HTERT RPE-1 (cell line): ENCODE results near the gene IFT122.
"Not testable (repeated sequence)": the region's sequence is repeated elsewhere in the genome, so short reads cannot be mapped to it uniquely, and the experiment has no call there.

Experiments used
- in situ Hi-C: fragments of 300-500 bp; cut with MboI; formaldehyde crosslinking; loops from 4 replicates; pipeline ENCODE4 v1.14.3; 2020; ENCODE audit warnings: low sequenced_read_pairs

The IFT122 gene

GRCh38 chr3:129515108-129515820, 75.2 kb downstream of the IFT122 start:
- in situ Hi-C loops: not testable (repeated sequence)

DNA sequence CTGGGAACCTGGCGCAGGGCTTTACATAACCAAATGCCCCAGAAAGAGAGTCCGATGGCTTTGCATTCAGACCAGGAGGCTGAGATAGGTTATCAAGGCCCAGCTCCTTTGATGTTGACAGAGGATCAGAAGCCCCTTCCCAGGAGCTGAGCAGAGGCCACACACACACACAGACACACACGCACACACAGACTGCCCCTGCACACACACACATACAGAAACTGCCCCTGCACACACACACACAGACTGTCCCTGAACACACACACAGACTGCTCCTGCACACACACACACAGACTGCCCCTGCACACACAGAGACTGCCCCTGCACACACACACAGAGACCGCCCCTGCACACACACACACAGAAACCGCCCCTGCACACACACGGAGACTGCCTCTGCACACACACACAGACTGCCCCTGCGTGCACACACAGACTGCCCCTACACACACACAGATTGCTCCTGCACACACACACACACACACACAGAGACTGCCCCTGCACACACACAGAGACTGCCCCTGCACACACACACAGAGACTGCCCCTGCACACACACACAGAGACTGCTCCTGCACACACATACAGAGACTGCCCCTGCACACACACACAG, 75.9 kb downstream of the IFT122 start:
- in situ Hi-C loops: not testable (repeated sequence)

DNA sequence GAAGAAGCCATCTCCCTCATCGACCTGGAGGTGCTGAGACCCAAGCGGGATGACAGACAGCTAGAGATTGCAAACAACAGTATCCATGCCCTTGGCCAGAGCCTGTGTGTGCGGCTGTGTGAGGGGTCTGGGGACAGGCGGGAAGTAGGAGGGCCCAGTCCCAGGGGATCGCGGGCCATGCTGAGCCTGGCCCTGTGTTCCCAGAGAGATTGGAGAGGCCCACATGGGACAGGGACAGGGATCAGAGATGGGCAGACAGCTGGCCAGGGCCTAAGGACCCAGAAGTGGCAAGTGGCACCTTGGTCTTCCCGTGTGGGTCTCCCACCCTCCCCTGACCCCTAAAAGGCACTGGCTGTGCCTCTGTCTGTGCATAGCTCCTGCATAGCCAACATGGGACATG, 77.5 kb downstream of the IFT122 start:
- in situ Hi-C loops: no loop called here

GRCh38 chr3:129518038-129518561, 78.1 kb downstream of the IFT122 start:
- in situ Hi-C loops: no loop called here

DNA sequence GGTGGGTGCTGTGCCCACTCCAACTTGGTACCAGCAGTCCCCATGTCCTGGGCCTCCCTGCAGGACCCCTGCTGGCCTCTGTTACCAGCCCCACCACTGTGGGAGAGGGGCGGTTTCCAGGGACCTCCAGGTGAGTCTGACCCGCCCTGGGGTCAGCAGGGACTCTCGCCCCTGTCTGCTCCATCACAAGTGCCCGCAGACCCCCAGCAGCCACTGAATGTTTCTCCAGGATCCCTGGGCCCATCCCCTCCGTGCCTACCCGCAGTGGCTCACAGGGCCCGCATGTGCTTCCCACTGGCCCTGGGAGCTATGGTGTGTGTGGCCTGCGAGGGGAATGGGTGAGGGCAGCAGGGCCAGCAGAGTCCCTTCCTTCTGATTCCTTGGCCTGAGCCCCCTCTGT, 78.6 kb downstream of the IFT122 start:
- in situ Hi-C loops: no loop called here

DNA sequence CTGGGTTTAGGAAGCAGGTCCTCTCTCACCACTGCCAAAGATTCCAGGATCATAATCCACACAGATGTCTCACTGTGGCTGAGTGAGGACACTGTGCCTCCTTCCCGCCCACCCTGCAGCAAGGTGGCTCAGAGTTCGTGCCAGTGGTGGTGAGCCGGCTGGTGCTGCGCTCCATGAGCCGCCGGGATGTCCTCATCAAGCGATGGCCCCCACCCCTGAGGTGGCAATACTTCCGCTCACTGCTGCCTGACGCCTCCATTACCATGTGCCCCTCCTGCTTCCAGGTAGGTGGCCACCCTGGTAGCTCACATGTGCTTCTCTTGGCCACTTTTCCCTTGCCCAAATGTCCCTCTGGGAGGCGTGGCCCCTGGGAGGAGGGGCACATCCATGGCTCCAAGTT, 79.4 kb downstream of the IFT122 start:
- in situ Hi-C loops: no loop called here

DNA sequence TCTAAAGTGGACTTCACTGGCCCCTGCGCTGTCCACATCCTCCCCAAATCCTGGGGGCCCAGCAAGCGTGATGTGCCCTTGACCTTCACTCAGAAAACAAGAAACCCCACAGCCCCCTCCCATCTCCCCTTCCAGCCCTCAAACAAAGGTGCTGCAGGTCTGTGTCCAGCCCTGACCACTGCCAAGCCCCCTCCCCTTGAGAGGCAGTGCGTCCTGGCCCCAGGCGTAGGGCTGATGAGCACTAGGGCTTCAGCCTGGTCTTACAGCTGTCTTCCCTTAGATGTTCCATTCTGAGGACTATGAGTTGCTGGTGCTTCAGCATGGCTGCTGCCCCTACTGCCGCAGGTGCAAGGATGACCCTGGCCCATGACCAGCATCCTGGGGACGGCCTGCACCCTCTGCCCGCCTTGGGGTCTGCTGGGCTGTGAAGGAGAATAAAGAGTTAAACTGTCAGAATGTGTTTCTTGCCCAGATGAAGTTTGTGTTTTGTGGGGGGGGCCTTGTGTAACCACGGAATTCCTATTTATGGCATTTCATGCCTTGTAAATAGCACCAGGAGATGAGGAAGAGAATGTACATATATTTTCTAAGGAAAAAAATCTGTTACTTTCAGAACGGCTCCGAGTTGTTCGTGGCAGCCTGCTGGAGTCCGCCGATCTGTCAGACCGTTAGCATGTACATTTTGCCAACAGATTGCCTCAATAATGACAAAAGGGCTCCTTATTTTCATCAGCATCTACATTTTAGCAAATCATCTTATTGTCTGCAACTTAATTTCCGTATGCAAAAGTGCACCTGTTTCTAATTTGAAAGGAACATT, 80.1 kb downstream of the IFT122 start:
- in situ Hi-C loops: no loop called here

GRCh38 chr3:129520960-129521359, 80.9 kb downstream of the IFT122 start:
- in situ Hi-C loops: no loop called here

DNA sequence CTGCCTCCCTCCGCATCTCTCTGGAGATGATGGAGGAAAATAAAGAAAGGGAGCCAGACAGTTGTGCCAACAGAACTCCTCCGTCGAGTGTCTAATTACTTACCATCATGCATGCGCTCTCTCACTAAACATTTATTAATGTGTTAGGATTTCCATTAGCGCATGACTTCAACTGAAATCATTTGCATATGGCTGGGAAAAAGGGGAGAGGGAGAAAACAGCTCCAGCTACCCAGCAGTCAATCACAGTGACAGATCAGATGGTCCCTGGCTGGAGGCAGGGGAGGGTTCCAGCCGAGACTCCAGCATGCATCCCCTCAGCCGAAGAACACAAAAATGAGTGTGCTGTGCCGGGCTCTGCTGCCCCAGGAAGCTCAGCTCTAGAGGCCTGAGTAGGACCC, 81.6 kb downstream of the IFT122 start:
- in situ Hi-C loops: no loop called here

GRCh38 chr3:129522953-129523352, 82.9 kb downstream of the IFT122 start:
- in situ Hi-C loops: no loop called here

GRCh38 chr3:129524081-129524480, 84.1 kb downstream of the IFT122 start:
- in situ Hi-C loops: no loop called here

GRCh38 chr3:129525341-129525968, 85.4 kb downstream of the IFT122 start:
- in situ Hi-C loops: no loop called here

DNA sequence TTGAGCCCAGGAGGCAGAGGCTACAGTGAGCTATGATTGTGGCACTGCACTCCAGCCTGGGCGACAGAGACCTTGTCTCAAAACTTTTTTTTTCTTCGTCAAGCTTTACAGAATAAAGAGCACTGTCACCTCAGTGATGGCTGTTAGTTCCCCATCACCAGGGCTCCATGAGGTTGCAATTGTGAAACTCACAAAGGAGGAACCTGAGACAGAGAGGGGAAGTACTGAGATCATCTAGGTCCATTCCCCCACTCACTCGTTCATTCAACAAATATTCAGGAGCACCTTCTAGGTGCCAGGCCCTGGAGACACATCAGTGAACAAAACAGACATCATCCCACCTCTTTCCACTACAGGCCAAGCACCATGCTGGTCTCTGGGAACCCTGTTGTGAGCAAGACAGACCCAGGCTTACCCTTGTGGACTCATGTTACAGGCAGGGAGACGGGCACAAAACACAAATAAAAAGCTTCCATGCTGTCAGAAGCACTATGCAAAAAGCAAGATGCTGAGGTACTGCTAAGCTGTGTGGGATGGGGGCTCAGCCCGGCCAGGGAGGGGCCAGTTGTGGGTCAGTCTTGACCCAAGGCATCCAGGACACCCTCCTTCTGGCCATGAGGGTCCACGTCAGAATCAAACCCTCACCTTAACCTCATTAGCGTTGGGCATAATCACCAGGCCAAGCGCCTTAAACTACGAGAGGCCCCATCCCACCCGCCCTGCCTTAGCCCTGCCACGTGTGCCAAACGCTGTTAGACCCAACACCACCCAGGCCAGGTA, 86.3 kb downstream of the IFT122 start:
- in situ Hi-C loops: no loop called here

DNA sequence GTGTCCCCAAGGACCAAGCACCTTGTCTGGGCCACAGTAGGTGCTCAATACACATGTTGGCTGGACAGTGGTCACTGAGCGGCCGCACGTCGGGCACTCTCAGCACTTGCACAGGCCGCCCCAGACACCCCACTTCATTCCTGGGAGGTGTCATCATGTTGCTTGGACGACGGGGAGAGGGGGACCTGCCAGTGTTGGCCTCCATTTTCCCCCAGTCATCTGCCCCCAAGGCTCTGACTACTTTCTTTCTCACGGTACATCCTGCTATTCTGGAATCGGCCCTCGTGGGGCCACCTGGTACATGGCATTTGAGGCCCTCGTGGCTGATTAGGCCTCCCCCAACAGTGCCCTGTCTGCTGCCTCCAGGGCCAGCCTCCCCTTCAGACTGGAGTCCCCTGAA, 87.2 kb downstream of the IFT122 start:
- in situ Hi-C loops: no loop called here

DNA sequence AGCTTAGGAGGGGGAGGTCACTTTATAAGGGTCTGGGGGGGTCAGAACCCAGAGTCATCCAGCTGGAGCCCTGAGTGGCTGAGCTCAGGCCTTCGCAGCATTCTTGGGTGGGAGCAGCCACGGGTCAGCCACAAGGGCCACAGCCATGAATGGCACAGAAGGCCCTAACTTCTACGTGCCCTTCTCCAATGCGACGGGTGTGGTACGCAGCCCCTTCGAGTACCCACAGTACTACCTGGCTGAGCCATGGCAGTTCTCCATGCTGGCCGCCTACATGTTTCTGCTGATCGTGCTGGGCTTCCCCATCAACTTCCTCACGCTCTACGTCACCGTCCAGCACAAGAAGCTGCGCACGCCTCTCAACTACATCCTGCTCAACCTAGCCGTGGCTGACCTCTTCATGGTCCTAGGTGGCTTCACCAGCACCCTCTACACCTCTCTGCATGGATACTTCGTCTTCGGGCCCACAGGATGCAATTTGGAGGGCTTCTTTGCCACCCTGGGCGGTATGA, 88.6 kb downstream of the IFT122 start, which contains the start of gene RHO:
TSS of gene RHO (plus strand) at position 51 of the 512 bp plus-strand sequence. CDS start at position 146, 95 bp downstream.
- in situ Hi-C loops: no loop called here

DNA sequence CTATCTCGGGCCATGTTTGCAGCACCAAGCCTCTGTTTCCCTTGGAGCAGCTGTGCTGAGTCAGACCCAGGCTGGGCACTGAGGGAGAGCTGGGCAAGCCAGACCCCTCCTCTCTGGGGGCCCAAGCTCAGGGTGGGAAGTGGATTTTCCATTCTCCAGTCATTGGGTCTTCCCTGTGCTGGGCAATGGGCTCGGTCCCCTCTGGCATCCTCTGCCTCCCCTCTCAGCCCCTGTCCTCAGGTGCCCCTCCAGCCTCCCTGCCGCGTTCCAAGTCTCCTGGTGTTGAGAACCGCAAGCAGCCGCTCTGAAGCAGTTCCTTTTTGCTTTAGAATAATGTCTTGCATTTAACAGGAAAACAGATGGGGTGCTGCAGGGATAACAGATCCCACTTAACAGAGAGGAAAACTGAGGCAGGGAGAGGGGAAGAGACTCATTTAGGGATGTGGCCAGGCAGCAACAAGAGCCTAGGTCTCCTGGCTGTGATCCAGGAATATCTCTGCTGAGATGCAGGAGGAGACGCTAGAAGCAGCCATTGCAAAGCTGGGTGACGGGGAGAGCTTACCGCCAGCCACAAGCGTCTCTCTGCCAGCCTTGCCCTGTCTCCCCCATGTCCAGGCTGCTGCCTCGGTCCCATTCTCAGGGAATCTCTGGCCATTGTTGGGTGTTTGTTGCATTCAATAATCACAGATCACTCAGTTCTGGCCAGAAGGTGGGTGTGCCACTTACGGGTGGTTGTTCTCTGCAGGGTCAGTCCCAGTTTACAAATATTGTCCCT, 89.6 kb downstream of the IFT122 start:
- in situ Hi-C loops: no loop called here

- in situ Hi-C loops: no loop called here
Observed at GRCh38 chr3:129530251-129530791, 90.3 kb downstream of the IFT122 start.

- in situ Hi-C loops: no loop called here
Observed at GRCh38 chr3:129530821-129531220, 90.8 kb downstream of the IFT122 start.

DNA sequence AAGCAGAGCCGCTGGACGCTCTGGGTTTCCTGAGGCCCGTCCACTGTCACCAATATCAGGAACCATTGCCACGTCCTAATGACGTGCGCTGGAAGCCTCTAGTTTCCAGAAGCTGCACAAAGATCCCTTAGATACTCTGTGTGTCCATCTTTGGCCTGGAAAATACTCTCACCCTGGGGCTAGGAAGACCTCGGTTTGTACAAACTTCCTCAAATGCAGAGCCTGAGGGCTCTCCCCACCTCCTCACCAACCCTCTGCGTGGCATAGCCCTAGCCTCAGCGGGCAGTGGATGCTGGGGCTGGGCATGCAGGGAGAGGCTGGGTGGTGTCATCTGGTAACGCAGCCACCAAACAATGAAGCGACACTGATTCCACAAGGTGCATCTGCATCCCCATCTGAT, 91.7 kb downstream of the IFT122 start:
- in situ Hi-C loops: no loop called here
